Cardiac septum (tissue), 1 donor: ENCODE data around the gene PKMYT1. TPM values are rescaled to one million over a fixed set of nuclear protein-coding genes. Genes with fewer than 3 reads are reported as not detected.

Experiments
- DNase-seq: peaks from one replicate; pipeline ENCODE4 v3.0.0-alpha.2; 2020; ENCODE audit warnings: low spot score
- intact Hi-C: fragments of 100-400 bp; cut with DNase I; formaldehyde crosslinking; loops from one replicate; pipeline ENCODE4 v1.14.0; 2022
- total RNA-seq: library from RNA; stranded (reverse); fragmentation: NEBNext Ultra II Directional; extraction: Animal tissue kit (Norgen Biotek cat#: 25700); gene quantifications from one replicate; pipeline ENCODE4 v1.2.1, GENCODE V29; 2021
- donor health status: DM: no; HTN: no; CAD: no.

The PKMYT1 gene
- total RNA-seq, 1 donor from 2014 or later = 1.8 TPM

- intact Hi-C loops = no loop called here
- DNase-seq = no peak
These were observed 2.8 kb downstream of the PKMYT1 start for GRCh38 chr16:2977440-2977839.

GRCh38 chr16:2976673-2977072, 3.6 kb downstream of the PKMYT1 start:
- intact Hi-C loops = no loop called here
- DNase-seq = no peak

GRCh38 chr16:2976201-2976600, 4.0 kb downstream of the PKMYT1 start:
- no peak for DNase-seq
- intact Hi-C loops = no loop called here

GRCh38 chr16:2975161-2975795, 5.0 kb downstream of the PKMYT1 start:
- intact Hi-C loops = no loop called here
- no peak for DNase-seq

GRCh38 chr16:2974319-2975056, 5.8 kb downstream of the PKMYT1 start:
- intact Hi-C loops = no loop called here
- DNase-seq = no peak

GRCh38 chr16:2973605-2974318, 6.5 kb downstream of the PKMYT1 start:
- no peak for DNase-seq
- intact Hi-C loops = no loop called here

- intact Hi-C loops = no loop called here
- no peak for DNase-seq
These were observed 7.2 kb downstream of the PKMYT1 start for GRCh38 chr16:2973093-2973492.

- intact Hi-C loops = no loop called here
- DNase-seq = no peak
These were observed 8.1 kb downstream of the PKMYT1 start for GRCh38 chr16:2971985-2972784.

GRCh38 chr16:2971134-2971984, 8.9 kb downstream of the PKMYT1 start:
- intact Hi-C loops = no loop called here

GRCh38 chr16:2970563-2970962, 9.7 kb downstream of the PKMYT1 start:
- intact Hi-C loops = no loop called here
- no peak for DNase-seq

More at GRCh38 chr16:2971134-2971984, 8.9 kb downstream of the PKMYT1 start:
- DNase-seq = no peak

- peak; percentile 85 for DNase-seq
- intact Hi-C loops = no loop called here
These were observed 10.4 kb downstream of the PKMYT1 start for GRCh38 chr16:2969545-2970521.

GRCh38 chr16:2968738-2969544, 11.3 kb downstream of the PKMYT1 start, which contains the start of gene PAQR4:
Gene PAQR4, plus strand, starts transcription at chr16:2969348. Its CDS starts 327 bp downstream, at chr16:2969675.
- intact Hi-C loops = no loop called here
- peak; percentile 93 for DNase-seq

GRCh38 chr16:2968368-2968737, 11.9 kb downstream of the PKMYT1 start:
- intact Hi-C loops = no loop called here

GRCh38 chr16:2967721-2968161, 12.5 kb downstream of the PKMYT1 start:
- no peak for DNase-seq
- intact Hi-C loops = no loop called here

More at GRCh38 chr16:2968368-2968737, 11.9 kb downstream of the PKMYT1 start:
- no peak for DNase-seq

GRCh38 chr16:2967211-2967631, 13.0 kb downstream of the PKMYT1 start:
- DNase-seq = no peak
- intact Hi-C loops = no loop called here

GRCh38 chr16:2966808-2967191, 13.4 kb downstream of the PKMYT1 start:
- intact Hi-C loops = no loop called here
- no peak for DNase-seq
